HAP-1 (cell line): ENCODE results near the gene CEP85.

Experiments
- DNase-seq, 2 experiments: peaks; one replicate each; pipeline ENCODE4 v3.0.0-alpha.2; 2016 to 2020; ENCODE audit warnings: low spot score in 2 of 2
- H3K27me3 ChIP-seq: fragments of 250-450 bp; sonication (Bioruptor Pico); 2 replicates; pipeline ENCODE4 v1.5.1; 2020; ENCODE audit warnings: low read depth, mild to moderate bottlenecking, moderate library complexity
- H3K36me3 ChIP-seq: fragments of 250-450 bp; sonication (Bioruptor Pico); replicated peaks from 2 replicates; pipeline ENCODE4 v1.5.1; 2020; ENCODE audit warnings: mild to moderate bottlenecking
- H3K4me1 ChIP-seq: fragments of 250-450 bp; sonication (Bioruptor Pico); 2 replicates; pipeline ENCODE4 v1.5.1; 2020; ENCODE audit warnings: mild to moderate bottlenecking
- H3K4me3 ChIP-seq: fragments of 250-450 bp; sonication (Bioruptor Pico); 2 replicates; pipeline ENCODE4 v1.5.1; 2020; ENCODE audit warnings: mild to moderate bottlenecking, moderate library complexity
- H3K9me3 ChIP-seq: fragments of 250-450 bp; sonication (Bioruptor Pico); 2 replicates; pipeline ENCODE4 v1.5.1; 2020; ENCODE audit warnings: mild to moderate bottlenecking, moderate library complexity
- in situ Hi-C: fragments of 300-500 bp; cut with MboI; formaldehyde crosslinking; loops from 3 replicates; pipeline ENCODE4 v1.14.3; 2020; ENCODE audit warnings: low sequenced_read_pairs, inconsistent platforms, mixed read lengths

Gene CEP85

GRCh38 chr1:26315874-26316850 lies 82.2 kb downstream of the CEP85 start:
- no peaks in the 10 kb centered on the region for H3K9me3 ChIP-seq
- H3K4me3 ChIP-seq: no peak overlapping the region
- no peaks in the 10 kb centered on the region for H3K4me1 ChIP-seq
- no peaks in the 10 kb centered on the region for H3K27me3 ChIP-seq
- in situ Hi-C loops: no loop called here
- DNase-seq: no peak
- no peaks in the 10 kb centered on the region for H3K36me3 ChIP-seq

DNA sequence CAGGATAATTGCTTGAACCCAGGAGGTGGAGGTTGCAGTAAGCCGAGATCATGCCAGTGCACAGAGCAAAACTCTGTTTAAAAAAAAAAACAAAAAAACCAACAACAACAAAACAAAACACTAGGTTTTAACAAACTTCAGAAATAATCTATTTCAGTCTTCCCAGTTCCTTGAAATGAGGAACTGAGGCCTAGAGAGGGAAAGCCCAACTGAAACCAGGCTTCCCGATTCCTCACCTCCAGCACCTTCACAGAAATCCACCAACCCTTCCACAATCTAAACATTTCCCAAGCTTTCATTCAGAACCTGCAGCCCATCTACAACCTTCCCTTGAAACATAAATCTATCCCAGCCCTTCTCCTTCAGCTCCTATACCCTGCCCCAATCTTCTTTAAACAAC lies 83.1 kb downstream of the CEP85 start:
- in situ Hi-C loops: no loop called here

DNA sequence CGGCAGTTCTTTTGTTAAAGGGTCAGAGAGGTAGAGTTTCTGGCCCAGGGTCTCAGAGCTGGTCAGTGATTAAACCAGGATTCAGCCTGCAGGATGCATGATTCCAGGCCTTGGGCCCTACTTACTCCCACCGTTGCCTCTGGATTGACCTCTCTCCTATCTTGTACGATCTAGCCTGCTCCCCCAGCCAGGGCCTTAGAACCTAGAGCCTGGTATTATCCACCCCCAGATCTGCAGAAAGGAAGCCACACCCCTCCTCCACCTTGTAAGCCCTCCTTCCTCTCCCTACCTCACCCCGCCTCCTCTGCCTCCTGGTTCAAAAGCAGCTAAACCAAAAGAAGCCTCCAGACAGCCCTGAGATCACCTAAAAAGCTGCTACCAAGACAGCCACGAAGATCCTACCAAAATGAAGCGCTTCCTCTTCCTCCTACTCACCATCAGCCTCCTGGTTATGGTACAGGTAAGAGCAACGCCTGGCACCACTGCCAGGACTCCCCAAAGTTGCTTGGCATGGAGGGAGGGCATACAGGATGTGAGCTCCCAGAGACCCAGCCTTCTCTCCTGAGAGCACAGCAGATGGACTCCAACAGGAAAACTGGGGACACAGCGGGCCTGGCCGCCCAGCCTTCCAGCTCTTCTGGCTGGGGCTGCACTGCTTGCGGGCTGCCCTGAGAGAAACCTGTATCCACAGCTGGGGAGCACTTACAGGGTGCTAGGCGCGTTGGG lies 83.8 kb downstream of the CEP85 start, which contains the start of gene CD52:
TSS of gene CD52 (plus strand) at position 347 of the 726 bp plus-strand sequence. CDS start at position 407, 60 bp downstream.
- H3K36me3 ChIP-seq: no peaks in the 10 kb centered on the region
- no peaks in the 10 kb centered on the region for H3K9me3 ChIP-seq
- no peak within 1 kb of the TSS for H3K4me3 ChIP-seq
- no peaks in the 10 kb centered on the region for H3K27me3 ChIP-seq
- DNase-seq: no peak
- H3K4me1 ChIP-seq: no peaks in the 10 kb centered on the region
- in situ Hi-C loops: no loop called here

More for the DNA sequence above, 83.1 kb downstream of the CEP85 start:
- H3K4me1 ChIP-seq: no peaks in the 10 kb centered on the region
- H3K9me3 ChIP-seq: no peaks in the 10 kb centered on the region
- H3K27me3 ChIP-seq: no peaks in the 10 kb centered on the region
- no peaks in the 10 kb centered on the region for H3K36me3 ChIP-seq
- H3K4me3 ChIP-seq: no peak overlapping the region
- no peak for DNase-seq

- no peaks in the 10 kb centered on the region for H3K27me3 ChIP-seq
- in situ Hi-C loops: no loop called here
- H3K36me3 ChIP-seq: no peaks in the 10 kb centered on the region
- no peaks in the 10 kb centered on the region for H3K4me1 ChIP-seq
- no peak for DNase-seq
- no peaks in the 10 kb centered on the region for H3K9me3 ChIP-seq
- no peak overlapping the region for H3K4me3 ChIP-seq
These were observed 84.5 kb downstream of the CEP85 start for GRCh38 chr1:26318338-26319064.

GRCh38 chr1:26320896-26321295 lies 86.9 kb downstream of the CEP85 start:
- Histone ChIP-seq H3K36me3 (no peaks in the 10 kb centered on the region), H3K4me3 (no peak overlapping the region), H3K27me3 (no peaks in the 10 kb centered on the region), H3K9me3 (no peaks in the 10 kb centered on the region), H3K4me1 (no peaks in the 10 kb centered on the region)
- in situ Hi-C loops: no loop called here
- no peak for DNase-seq

DNA sequence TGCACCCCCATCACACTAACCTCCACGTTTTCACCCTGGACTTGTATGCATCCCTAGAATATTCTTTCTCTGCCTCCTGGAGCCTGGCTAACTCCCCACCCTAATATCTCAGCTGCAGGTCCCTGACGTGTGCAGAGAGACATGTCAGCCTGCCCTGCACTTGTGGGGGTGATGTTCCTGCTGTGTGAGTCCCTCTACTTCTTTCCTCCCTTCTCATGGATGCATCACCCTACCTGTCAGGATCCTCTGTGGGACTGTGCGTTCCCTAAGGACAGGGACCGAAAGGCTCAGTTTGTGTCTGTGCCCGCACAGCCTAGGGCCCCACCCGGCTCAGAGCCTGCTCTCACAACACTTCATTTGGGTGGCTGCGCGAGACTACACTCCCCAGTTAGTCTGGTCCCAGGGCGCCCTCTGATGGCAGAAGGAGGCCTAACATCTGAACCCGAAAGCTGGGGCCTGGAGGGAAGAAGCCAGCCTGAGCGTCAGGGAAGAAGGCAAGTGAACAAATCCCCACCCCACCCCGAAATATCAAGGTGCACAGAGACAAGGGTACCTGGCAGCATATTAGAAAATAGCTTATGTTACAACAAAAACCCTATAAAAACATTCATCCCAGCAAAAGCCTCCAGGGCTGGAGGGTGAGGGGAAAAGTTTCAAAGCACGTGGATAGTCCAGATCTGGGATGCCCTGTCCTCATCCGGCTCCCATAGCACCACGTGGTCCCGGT lies 87.5 kb downstream of the CEP85 start:
- no peaks in the 10 kb centered on the region for H3K9me3 ChIP-seq
- peak; percentile 68 to 94 for DNase-seq
- in situ Hi-C loops: no loop called here
- H3K36me3 ChIP-seq: no peaks in the 10 kb centered on the region
- no peak overlapping the region for H3K4me3 ChIP-seq
- no peaks in the 10 kb centered on the region for H3K27me3 ChIP-seq
- H3K4me1 ChIP-seq: no peaks in the 10 kb centered on the region

DNA sequence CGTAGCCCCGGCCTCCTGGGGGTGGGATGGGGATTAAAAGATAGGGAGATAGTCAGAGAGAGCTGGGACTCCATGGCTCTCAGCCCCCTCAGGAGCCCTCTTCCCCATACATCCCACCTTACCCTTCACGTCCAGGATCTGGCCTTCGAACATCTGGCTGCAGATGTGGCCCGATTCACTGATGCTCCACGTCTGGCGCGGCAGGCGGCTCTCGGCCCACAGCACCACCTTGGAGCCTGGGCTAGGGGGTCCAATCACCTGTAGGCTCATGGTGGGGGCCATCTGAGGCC lies 88.0 kb downstream of the CEP85 start:
- Histone ChIP-seq H3K9me3 (no peaks in the 10 kb centered on the region), H3K27me3 (no peaks in the 10 kb centered on the region), H3K4me3 (no peak overlapping the region), H3K36me3 (no peaks in the 10 kb centered on the region), H3K4me1 (no peaks in the 10 kb centered on the region)
- DNase-seq: no peak
- in situ Hi-C loops: no loop called here

DNA sequence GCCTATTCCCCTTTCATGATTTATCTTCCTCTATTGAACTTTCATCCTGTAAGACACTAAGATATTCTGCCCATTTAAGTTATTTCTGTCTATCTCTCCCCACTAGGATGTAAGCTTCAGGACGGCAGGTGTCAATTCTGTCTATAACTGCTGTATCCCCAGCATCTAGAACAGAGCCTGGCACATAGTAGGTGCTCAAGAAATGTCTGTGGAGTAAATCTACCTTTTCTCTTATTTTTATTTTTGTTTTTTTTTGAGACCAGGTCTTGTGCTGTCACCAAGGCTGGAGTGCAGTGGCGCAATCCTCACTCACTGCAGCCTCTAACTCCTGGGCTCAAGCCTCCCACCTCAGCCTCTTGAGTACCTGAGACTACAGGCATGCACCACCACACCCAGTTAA lies 89.4 kb downstream of the CEP85 start:
- no peak for DNase-seq
- in situ Hi-C loops: no loop called here
- H3K9me3 ChIP-seq: no peaks in the 10 kb centered on the region
- no peaks in the 10 kb centered on the region for H3K4me1 ChIP-seq
- no peaks in the 10 kb centered on the region for H3K36me3 ChIP-seq
- no peak overlapping the region for H3K4me3 ChIP-seq
- no peaks in the 10 kb centered on the region for H3K27me3 ChIP-seq

- Histone ChIP-seq H3K4me1 (no peaks in the 10 kb centered on the region), H3K9me3 (no peaks in the 10 kb centered on the region), H3K36me3 (no peaks in the 10 kb centered on the region), H3K4me3 (no peak overlapping the region), H3K27me3 (no peaks in the 10 kb centered on the region)
- in situ Hi-C loops: no loop called here
- DNase-seq: no peak
These were observed 90.5 kb downstream of the CEP85 start for GRCh38 chr1:26324550-26324949.

GRCh38 chr1:26327956-26328362 lies 94.0 kb downstream of the CEP85 start:
- Histone ChIP-seq H3K36me3 (no peaks in the 10 kb centered on the region), H3K27me3 (no peaks in the 10 kb centered on the region), H3K9me3 (no peaks in the 10 kb centered on the region), H3K4me1 (no peaks in the 10 kb centered on the region), H3K4me3 (no peak overlapping the region)
- DNase-seq: no peak
- in situ Hi-C loops: no loop called here
